ENCODE results near the gene CST2. TPM values are rescaled to one million over a fixed set of nuclear protein-coding genes. Genes with fewer than 3 reads are reported as not detected.
"Not testable (repeated sequence)": the region's sequence is repeated elsewhere in the genome, so short reads cannot be mapped to it uniquely, and the experiment has no call there.

The CST2 gene
- polyA plus RNA-seq, 1 donor from 2014 or later, result not detected

GRCh38 chr20:23820493-23820892 lies 6.0 kb downstream of the CST2 start:
- Histone ChIP-seq H3K27me3 (ENCODE audit: insufficient read depth, low read depth, low read length) (no peaks in the 10 kb centered on the region), H3K4me2 (ENCODE audit: low read length) (no peak overlapping the region), H3K9me3 (ENCODE audit: low read length) (no peaks in the 10 kb centered on the region), H3K9me2 (ENCODE audit: insufficient read depth, low read length) (no peaks in the 10 kb centered on the region), H3F3A (ENCODE audit: insufficient read depth, low read length, poor library complexity, severe bottlenecking) (no peaks in the 10 kb centered on the region), H3K36me3 (ENCODE audit: insufficient read depth, low read length) (no peaks in the 10 kb centered on the region), H3K4me3 (ENCODE audit: low read length) (no peak overlapping the region), H3K27ac (ENCODE audit: low read length) (no peak overlapping the region), H2AFZ (ENCODE audit: low read depth, low read length) (no peak overlapping the region), H3K79me2 (replicated peaks; ENCODE audit: insufficient read depth, low read length) (no peaks in the 10 kb centered on the region), H4K20me1 (ENCODE audit: insufficient read depth) (no peaks in the 10 kb centered on the region), H3K9ac (ENCODE audit: low read length) (no peak overlapping the region)
- TF ChIP-seq SMC3 (conservative IDR thresholded peaks at IDR 0.05; ENCODE audit: poor library complexity) (no peak), TAF1 (IDR thresholded peaks at IDR 0.05; ENCODE audit: low read depth) (no peak), EP300 (conservative IDR thresholded peaks at IDR 0.05; ENCODE audit: poor library complexity, severe bottlenecking) (no peak), RAD21 (conservative IDR thresholded peaks at IDR 0.05) (no peak), CTCF (IDR thresholded peaks at IDR 0.05; ENCODE audit: poor library complexity, severe bottlenecking) (no peak), EZH2 (IDR thresholded peaks at IDR 0.05; ENCODE audit: borderline replicate concordance, insufficient read depth, low read length, poor library complexity, severe bottlenecking) (no peak), MXI1 (conservative IDR thresholded peaks at IDR 0.05; ENCODE audit: poor library complexity, severe bottlenecking) (no peak), POLR2AphosphoS5 (IDR thresholded peaks at IDR 0.05) (no peak)
- TF ChIP-seq, protein P1, sequence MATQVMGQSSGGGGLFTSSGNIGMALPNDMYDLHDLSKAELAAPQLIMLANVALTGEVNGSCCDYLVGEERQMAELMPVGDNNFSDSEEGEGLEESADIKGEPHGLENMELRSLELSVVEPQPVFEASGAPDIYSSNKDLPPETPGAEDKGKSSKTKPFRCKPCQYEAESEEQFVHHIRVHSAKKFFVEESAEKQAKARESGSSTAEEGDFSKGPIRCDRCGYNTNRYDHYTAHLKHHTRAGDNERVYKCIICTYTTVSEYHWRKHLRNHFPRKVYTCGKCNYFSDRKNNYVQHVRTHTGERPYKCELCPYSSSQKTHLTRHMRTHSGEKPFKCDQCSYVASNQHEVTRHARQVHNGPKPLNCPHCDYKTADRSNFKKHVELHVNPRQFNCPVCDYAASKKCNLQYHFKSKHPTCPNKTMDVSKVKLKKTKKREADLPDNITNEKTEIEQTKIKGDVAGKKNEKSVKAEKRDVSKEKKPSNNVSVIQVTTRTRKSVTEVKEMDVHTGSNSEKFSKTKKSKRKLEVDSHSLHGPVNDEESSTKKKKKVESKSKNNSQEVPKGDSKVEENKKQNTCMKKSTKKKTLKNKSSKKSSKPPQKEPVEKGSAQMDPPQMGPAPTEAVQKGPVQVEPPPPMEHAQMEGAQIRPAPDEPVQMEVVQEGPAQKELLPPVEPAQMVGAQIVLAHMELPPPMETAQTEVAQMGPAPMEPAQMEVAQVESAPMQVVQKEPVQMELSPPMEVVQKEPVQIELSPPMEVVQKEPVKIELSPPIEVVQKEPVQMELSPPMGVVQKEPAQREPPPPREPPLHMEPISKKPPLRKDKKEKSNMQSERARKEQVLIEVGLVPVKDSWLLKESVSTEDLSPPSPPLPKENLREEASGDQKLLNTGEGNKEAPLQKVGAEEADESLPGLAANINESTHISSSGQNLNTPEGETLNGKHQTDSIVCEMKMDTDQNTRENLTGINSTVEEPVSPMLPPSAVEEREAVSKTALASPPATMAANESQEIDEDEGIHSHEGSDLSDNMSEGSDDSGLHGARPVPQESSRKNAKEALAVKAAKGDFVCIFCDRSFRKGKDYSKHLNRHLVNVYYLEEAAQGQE (IDR thresholded peaks at IDR 0.05; ENCODE audit: borderline replicate concordance), result no peak

- not testable (repeated sequence) for H4K20me1 ChIP-seq (ENCODE audit: insufficient read depth); H3K79me2 ChIP-seq (replicated peaks; ENCODE audit: insufficient read depth, low read length); H3F3A ChIP-seq (ENCODE audit: insufficient read depth, low read length, poor library complexity, severe bottlenecking); H2AFZ ChIP-seq (ENCODE audit: low read depth, low read length); H3K9ac ChIP-seq (ENCODE audit: low read length); H3K27me3 ChIP-seq (ENCODE audit: insufficient read depth, low read depth, low read length); H3K36me3 ChIP-seq (ENCODE audit: insufficient read depth, low read length); H3K27ac ChIP-seq (ENCODE audit: low read length); H3K4me3 ChIP-seq (ENCODE audit: low read length); H3K9me2 ChIP-seq (ENCODE audit: insufficient read depth, low read length); H3K4me2 ChIP-seq (ENCODE audit: low read length); H3K9me3 ChIP-seq (ENCODE audit: low read length)
These were observed 15.0 kb downstream of the CST2 start for GRCh38 chr20:23811559-23811958.

- H3F3A ChIP-seq (ENCODE audit: insufficient read depth, low read length, poor library complexity, severe bottlenecking); H3K9me3 ChIP-seq (ENCODE audit: low read length); H3K79me2 ChIP-seq (replicated peaks; ENCODE audit: insufficient read depth, low read length); H3K9ac ChIP-seq (ENCODE audit: low read length); H3K4me3 ChIP-seq (ENCODE audit: low read length); H3K27ac ChIP-seq (ENCODE audit: low read length); H3K4me2 ChIP-seq (ENCODE audit: low read length); H3K9me2 ChIP-seq (ENCODE audit: insufficient read depth, low read length); H4K20me1 ChIP-seq (ENCODE audit: insufficient read depth); H3K27me3 ChIP-seq (ENCODE audit: insufficient read depth, low read depth, low read length); H2AFZ ChIP-seq (ENCODE audit: low read depth, low read length); H3K36me3 ChIP-seq (ENCODE audit: insufficient read depth, low read length): not testable (repeated sequence)
These were observed 16.2 kb downstream of the CST2 start for GRCh38 chr20:23810349-23810748.

Measured in neural cell (in vitro differentiated cells).